RWPE2 (cell line): ENCODE data around the gene GINS1.
A peak's percentile ranks its signal among the peaks of the same experiment; 100 is the strongest.

Experiments used
- ATAC-seq: fragments of 200-7000 bp; cut with Tn5 transposase; 3 replicates; pipeline ENCODE4 v1.9.1; 2021; ENCODE audit warnings: low read depth
- DNase-seq: peaks from one replicate; pipeline ENCODE4 v3.0.0-alpha.2; 2020; ENCODE audit warnings: low spot score
- H3K27ac ChIP-seq: fragments of 450-650 bp; 2 replicates; pipeline ENCODE4 v1.5.1; 2017; ENCODE audit warnings: mild to moderate bottlenecking; ENCODE audit not compliant: poor library complexity, severe bottlenecking
- H3K27me3 ChIP-seq: fragments of 250-450 bp; sonication (Bioruptor Pico); 2 replicates; pipeline ENCODE4 v1.5.1; 2021; ENCODE audit warnings: mild to moderate bottlenecking, moderate library complexity; ENCODE audit not compliant: insufficient read depth, poor library complexity, severe bottlenecking
- H3K36me3 ChIP-seq: fragments of 250-450 bp; sonication (Bioruptor Pico); 2 replicates; pipeline ENCODE4 v1.5.1; 2020; ENCODE audit warnings: low read depth, mild to moderate bottlenecking, moderate library complexity
- H3K4me1 ChIP-seq: fragments of 250-450 bp; sonication (Bioruptor Pico); 2 replicates; pipeline ENCODE4 v1.5.1; 2021; ENCODE audit warnings: mild to moderate bottlenecking, moderate library complexity; ENCODE audit not compliant: insufficient read depth, poor library complexity, severe bottlenecking
- H3K4me3 ChIP-seq: fragments of 250-450 bp; sonication (Bioruptor Pico); 2 replicates; pipeline ENCODE4 v1.5.1; 2021; ENCODE audit warnings: mild to moderate bottlenecking, moderate library complexity; ENCODE audit not compliant: severe bottlenecking
- H3K9me3 ChIP-seq: fragments of 250-450 bp; sonication (Bioruptor Pico); 2 replicates; pipeline ENCODE4 v1.5.1; 2021; ENCODE audit warnings: mild to moderate bottlenecking, moderate library complexity; ENCODE audit not compliant: severe bottlenecking
- CTCF ChIP-seq: fragments of 450-650 bp; IDR thresholded peaks from one replicate; pipeline ENCODE4 v1.5.1; 2017; ENCODE audit warnings: mild to moderate bottlenecking, moderate library complexity; ENCODE audit not compliant: poor library complexity, severe bottlenecking

Gene GINS1

GRCh38 chr20:25407311-25408169, at the start of gene GINS1:
Gene GINS1, plus strand, starts transcription at chr20:25407673. Its CDS starts 148 bp downstream, at chr20:25407821.
- no peak for TF ChIP-seq CTCF
- Histone ChIP-seq H3K9me3 (peaks cover 2% of the 10 kb centered on the region), H3K27me3 (no peaks in the 10 kb centered on the region), H3K4me1 (peaks cover 8% of the 10 kb centered on the region), H3K4me3 (peak within 1 kb of the TSS; percentile 55), H3K36me3 (peaks cover 31% of the 10 kb centered on the region), H3K27ac (peak within 1 kb of the TSS; percentile 58)
- DNase-seq: peak; percentile 93
- ATAC-seq: peak; percentile 92

- no peaks in the 10 kb centered on the region for H3K36me3 ChIP-seq
- no peak overlapping the region for H3K4me3 ChIP-seq
- no peaks in the 10 kb centered on the region for H3K27me3 ChIP-seq
- no peaks in the 10 kb centered on the region for H3K9me3 ChIP-seq
- ATAC-seq (peak; percentile 42; the same call in 2 of the 3 replicates), DNase-seq (no peak)
- H3K27ac ChIP-seq: peak overlapping the region; percentile 3
- TF ChIP-seq CTCF: no peak
- no peaks in the 10 kb centered on the region for H3K4me1 ChIP-seq
Observed at GRCh38 chr20:25360631-25361286, 46.7 kb upstream of the GINS1 start.

- Histone ChIP-seq H3K9me3 (no peaks in the 10 kb centered on the region), H3K36me3 (no peaks in the 10 kb centered on the region), H3K27ac (peak overlapping the region; percentile 3), H3K27me3 (no peaks in the 10 kb centered on the region), H3K4me1 (no peaks in the 10 kb centered on the region), H3K4me3 (no peak overlapping the region)
- ATAC-seq: peak; percentile 46; the same call in 1 of the 3 replicates
- no peak for TF ChIP-seq CTCF
- no peak for DNase-seq
Observed at GRCh38 chr20:25361287-25361683, 46.2 kb upstream of the GINS1 start.

GRCh38 chr20:25364180-25364788, 43.2 kb upstream of the GINS1 start:
- Histone ChIP-seq H3K27me3 (no peaks in the 10 kb centered on the region), H3K27ac (no peak overlapping the region), H3K4me1 (no peaks in the 10 kb centered on the region), H3K36me3 (no peaks in the 10 kb centered on the region), H3K4me3 (no peak overlapping the region), H3K9me3 (no peaks in the 10 kb centered on the region)
- ATAC-seq (no peak), DNase-seq (no peak)
- TF ChIP-seq CTCF: no peak
